GM12878 (cell line): ENCODE data around the gene TIAM1. TPM values are rescaled to one million over a fixed set of nuclear protein-coding genes. Genes with fewer than 3 reads are reported as not detected.

ENCODE experiments used
- ATAC-seq: fragments of 200-7000 bp; cut with Tn5 transposase; 3 replicates; pipeline ENCODE4 v1.9.1; 2020; ENCODE audit warnings: mild to moderate bottlenecking, moderate library complexity
- BruUV-seq: library from RNA; stranded (reverse); fragments of 400-500 nt; replicated peaks from 2 replicates; lab custom pipeline; 2021; lab: Mats Ljungman, UMichigan
- CTCF ChIA-PET: fragments of 300-600 bp; sonication (Branson Sonifier 250); formaldehyde crosslinking; extraction: SDS; loops from one replicate; lab custom pipeline; 2021; ENCODE audit warnings: inconsistent platforms; lab: Yijun Ruan, JAX
- POLR2A ChIA-PET: fragments of 350-600 bp; formaldehyde crosslinking; extraction: SDS; loops from one replicate; lab custom pipeline; 2021; ENCODE audit warnings: inconsistent platforms; lab: Charles Lee
- RAD21 ChIA-PET: fragments of 300-600 bp; sonication (Branson Sonifier 250); formaldehyde crosslinking; loops from one replicate; lab custom pipeline; 2023; ENCODE audit warnings: antibody characterized with exemption; ENCODE audit not compliant: unreplicated experiment; lab: Charles Lee
- SMC1A ChIA-PET: fragments of 300-600 bp; sonication (Branson Sonifier 250); formaldehyde crosslinking; loops from one replicate; lab custom pipeline; 2023; ENCODE audit not compliant: unreplicated experiment, uncharacterized antibody; lab: Charles Lee
- DNase-seq: peaks from one replicate; pipeline ENCODE4 v3.0.0-alpha.2; 2011; ENCODE audit warnings: low read depth, low spot score
- FAIRE-seq: peaks from 3 replicates; lab custom pipeline; 2011; peaks lifted over from hg19 to GRCh38; lab: Jason Lieb, UNC
- H2AFZ ChIP-seq: 2 replicates; pipeline ENCODE4 v1.6.0; 2011; ENCODE audit warnings: low read depth, low read length, control low read depth; ENCODE audit not compliant: control insufficient read depth
- H3K27ac ChIP-seq: 2 replicates; pipeline ENCODE4 v1.5.1; 2011; ENCODE audit warnings: control low read depth; ENCODE audit not compliant: control insufficient read depth, insufficient read depth
- H3K27me3 ChIP-seq, 2 experiments: replicated peaks in 1 of 2; 2 replicates each; pipeline versions ENCODE4 v1.6.0 to v1.6.1; 2011; ENCODE audit warnings: low read length in 1 of 2; ENCODE audit not compliant: control insufficient read depth in 2 of 2, insufficient read depth in 2 of 2
- H3K36me3 ChIP-seq, 2 experiments: 2 replicates each; pipeline ENCODE4 v1.5.1; 2011; ENCODE audit warnings: low read length in 1 of 2; ENCODE audit not compliant: control insufficient read depth in 2 of 2, insufficient read depth in 2 of 2
- H3K4me1 ChIP-seq: 2 replicates; pipeline ENCODE4 v1.6.1; 2011; ENCODE audit warnings: mild to moderate bottlenecking, low read length, moderate library complexity, mixed read lengths; ENCODE audit not compliant: control insufficient read depth, insufficient read depth
- H3K4me2 ChIP-seq: 2 replicates; pipeline ENCODE4 v1.6.0; 2011; ENCODE audit warnings: control low read depth; ENCODE audit not compliant: control insufficient read depth, insufficient read depth
- H3K4me3 ChIP-seq: fragments of 200-600 bp; sonication (generic); 2 replicates; pipeline ENCODE4 v1.5.1; 2016
- H3K79me2 ChIP-seq: 2 replicates; pipeline ENCODE4 v1.6.0; 2011; ENCODE audit warnings: low read length; ENCODE audit not compliant: control insufficient read depth, insufficient read depth
- H3K9ac ChIP-seq: 2 replicates; pipeline ENCODE4 v1.8.0; 2011; ENCODE audit warnings: low read length, control low read depth, mixed read lengths; ENCODE audit not compliant: control insufficient read depth, insufficient read depth
- H3K9me3 ChIP-seq: replicated peaks from 3 replicates; pipeline ENCODE4 v1.5.1; 2011; ENCODE audit warnings: mild to moderate bottlenecking, low read length; ENCODE audit not compliant: control insufficient read depth, insufficient read depth
- H4K20me1 ChIP-seq: 2 replicates; pipeline ENCODE4 v1.6.0; 2011; ENCODE audit not compliant: control insufficient read depth, insufficient read depth
- EP300 ChIP-seq, 2 experiments: fragments of 150-350 bp in 1 of 2; IDR thresholded peaks; 2 replicates each; pipeline ENCODE4 v1.6.1; 2011 to 2012; ENCODE audit warnings: low read depth in 2 of 2, low read length in 2 of 2, borderline replicate concordance in 1 of 2, improper control_type of control experiment in 1 of 2, inconsistent platforms in 1 of 2; ENCODE audit not compliant: control insufficient read depth in 1 of 2
- HDAC6 ChIP-seq: fragments of 200-600 bp; sonication (generic); IDR thresholded peaks from one replicate; pipeline ENCODE4 v1.8.0; 2017; ENCODE audit warnings: antibody characterized with exemption; ENCODE audit not compliant: unreplicated experiment
- JUND ChIP-seq: IDR thresholded peaks from 2 replicates; pipeline ENCODE4 v1.6.1; 2012; ENCODE audit warnings: low read depth, mild to moderate bottlenecking, low read length, improper control_type of control experiment, moderate library complexity
- MEF2B ChIP-seq: fragments of 450-650 bp; IDR thresholded peaks from 2 replicates; pipeline ENCODE4 v1.6.1; 2018; ENCODE audit warnings: mild to moderate bottlenecking, moderate library complexity; ENCODE audit not compliant: partially characterized antibody, poor library complexity, severe bottlenecking
- NFXL1 ChIP-seq: fragments of 450-650 bp; IDR thresholded peaks from 2 replicates; pipeline ENCODE4 v1.6.1; 2017; ENCODE audit warnings: antibody characterized with exemption, mild to moderate bottlenecking, borderline replicate concordance
- PBX3 ChIP-seq: IDR thresholded peaks from 2 replicates; pipeline ENCODE4 v1.6.1; 2011; ENCODE audit warnings: mild to moderate bottlenecking, low read depth, low read length, moderate library complexity; ENCODE audit not compliant: insufficient replicate concordance
- POLR2AphosphoS2 ChIP-seq: IDR thresholded peaks from 2 replicates; pipeline ENCODE4 v1.6.1; 2011; ENCODE audit warnings: low read depth, mild to moderate bottlenecking, low read length, improper control_type of control experiment, moderate library complexity
- POU2F2 ChIP-seq: IDR thresholded peaks from 3 replicates; pipeline ENCODE4 v1.6.1; 2011; ENCODE audit warnings: low read depth, mild to moderate bottlenecking, low read length, borderline replicate concordance
- SIX5 ChIP-seq: IDR thresholded peaks from 2 replicates; pipeline ENCODE4 v1.6.1; 2011; ENCODE audit warnings: mild to moderate bottlenecking, low read depth, low read length, moderate library complexity; ENCODE audit not compliant: severe bottlenecking
- SPI1 ChIP-seq: IDR thresholded peaks from 2 replicates; pipeline ENCODE4 v1.6.1; 2011; ENCODE audit warnings: low read depth, mild to moderate bottlenecking, low read length, moderate library complexity, borderline replicate concordance; ENCODE audit not compliant: insufficient read depth
- SUZ12 ChIP-seq: fragments of 200-600 bp; sonication (generic); IDR thresholded peaks from one replicate; pipeline ENCODE4 v1.6.1; 2018; ENCODE audit warnings: antibody characterized with exemption, mild to moderate bottlenecking; ENCODE audit not compliant: unreplicated experiment
- TARDBP ChIP-seq: IDR thresholded peaks from 2 replicates; pipeline ENCODE4 v1.6.1; 2016; ENCODE audit warnings: borderline replicate concordance
- ZBTB11 ChIP-seq: fragments of 450-650 bp; formaldehyde crosslinking; IDR thresholded peaks from 2 replicates; pipeline ENCODE4 v1.5.0; 2022; ENCODE audit warnings: mild to moderate bottlenecking, missing genetic modification characterization
- ZBTB40 ChIP-seq: fragments of 450-650 bp; IDR thresholded peaks from 2 replicates; pipeline ENCODE4 v1.6.1; 2016; ENCODE audit warnings: mild to moderate bottlenecking, moderate library complexity, borderline replicate concordance
- ZNF274 ChIP-seq: IDR thresholded peaks from one replicate; pipeline ENCODE4 v1.8.0; 2011; ENCODE audit not compliant: insufficient read length, insufficient read depth
- WGBS: methylation state at CpG from one replicate; pipeline ENCODE4 v1.1.6; 2016; ENCODE audit warnings: low lambda C conversion rate; ENCODE audit not compliant: insufficient replicate concordance, insufficient coverage; ENCODE audit errors: missing lambda C conversion rate; 5-methylcytosine and 5-hydroxymethylcytosine counted together
- in situ Hi-C: fragments of 300-500 bp; cut with MboI; formaldehyde crosslinking; loops from 9 replicates; pipeline ENCODE4 v1.14.3; 2018; ENCODE audit warnings: mixed read lengths
- intact Hi-C: fragments of 100-400 bp; cut with micrococcal nuclease; formaldehyde crosslinking; loops from one replicate; pipeline ENCODE4 v1.14.2; 2022; ENCODE audit not compliant: unreplicated experiment
- polyA plus RNA-seq, 11 experiments: library from polyadenylated mRNA; depleted of rRNA in 4 of 11; unstranded in 6 of 11; stranded (reverse) in 5 of 11; fragments of >200 nt; fragmentation: Nextera tagmentation in 4 of 11; fragmentation: Illumina TruSeq in 1 of 11; extraction: Ambion mirVana in 4 of 11; extraction: Trizol in 1 of 11; gene quantifications; 1 replicate in 1 of 11; 2 replicates in 10 of 11; pipeline versions ENCODE4 v1.2.1 to v1.2.3, GENCODE V29; 2011 to 2016; ENCODE audit warnings: inconsistent platforms in 2 of 11, missing spikeins in 2 of 11, low read depth in 1 of 11
- total RNA-seq, 4 experiments: library from RNA; depleted of rRNA in 3 of 4; stranded (reverse); fragments of >200 nt in 3 of 4; fragmentation: Illumina TruSeq in 1 of 4; extraction: Trizol in 1 of 4; gene quantifications; 2 replicates each; pipeline versions ENCODE4 v1.2.1 to v1.2.3, GENCODE V29; 2013 to 2021

Gene TIAM1
- total and polyA plus RNA-seq, 10 of the 15 experiments (the other 5 are each of a cell fraction or from before 2014, with no cell fraction given), result 0.31 to 35.9 (median 0.78) TPM

- in situ Hi-C loops, result no loop called here
- ATAC-seq, result no peak
- Histone ChIP-seq H3K27ac (no peak overlapping the region), H3K79me2 (no peaks in the 10 kb centered on the region), H3K9ac (no peak overlapping the region), H3K27me3 (no peaks in the 10 kb centered on the region), H3K36me3 (no peaks in the 10 kb centered on the region), H3K9me3 (no peaks in the 10 kb centered on the region; the same call in 2 of the 3 replicates), H2AFZ (no peak overlapping the region), H3K4me1 (no peaks in the 10 kb centered on the region), H3K4me3 (no peak overlapping the region), H4K20me1 (no peaks in the 10 kb centered on the region), H3K4me2 (no peak overlapping the region)
- intact Hi-C loops, result loop anchor here (2.0 kb wide), 2 partner anchors 29 to 77 kb away; no protein-coding TSS in a partner anchor
- ChIA-PET POLR2A (interaction anchor here (0.6 kb wide), 1 partner anchor 209 kb away, joined by 5 read pairs; no protein-coding TSS in a partner anchor), RAD21 (interaction anchor here (1.6 to 3.6 kb wide), 2 partner anchors 29 to 77 kb away, joined by 6 to 18 read pairs; no protein-coding TSS in a partner anchor), SMC1A (interaction anchor here (0.6 to 4.2 kb wide), 3 partner anchors 16 to 97 kb away, joined by 3 to 15 read pairs (median 3); no protein-coding TSS in a partner anchor), CTCF (no interaction called here)
- BruUV-seq, result no TSS peak
- 47% methylated on average over 6 of the region's 6 CpGs for WGBS
- DNase-seq, result no peak
- FAIRE-seq, result no peak
- TF ChIP-seq SIX5 (no peak), HDAC6 (no peak), PBX3 (no peak), ZNF274 (no peak), TARDBP (no peak), SPI1 (no peak), NFXL1 (no peak), ZBTB40 (no peak), EP300 (IDR thresholded peaks at IDR 0.05; ENCODE audit: borderline replicate concordance in 1 of 2, control insufficient read depth in 1 of 2, low read depth in 2 of 2, low read length in 2 of 2) (no peak), POU2F2 (no peak), POLR2AphosphoS2 (no peak), JUND (no peak), ZBTB11 (CRISPR knock-in tag) (no peak), MEF2B (no peak), SUZ12 (no peak)
These were observed 46.3 kb downstream of the TIAM1 start for GRCh38 chr21:31297806-31298205.
